SU-DHL-6 (cell line): ENCODE results near the gene SCFD2.

ENCODE experiments used
- H2AFZ ChIP-seq: fragments of 200-600 bp; sonication (generic); 2 replicates; pipeline ENCODE4 v1.6.1; 2014; ENCODE audit warnings: low read depth, mild to moderate bottlenecking, moderate library complexity, mixed read lengths, antibody characterized with exemption, low read length; ENCODE audit not compliant: severe bottlenecking
- H3F3A ChIP-seq: fragments of 200-600 bp; shearing (Covaris generic); 2 replicates; pipeline ENCODE4 v1.6.0; 2016; ENCODE audit warnings: antibody characterized with exemption, mild to moderate bottlenecking; ENCODE audit not compliant: insufficient read depth
- H3K27ac ChIP-seq: fragments of 200-600 bp; sonication (generic); 2 replicates; pipeline ENCODE4 v1.5.1; 2016; ENCODE audit warnings: low read depth, mild to moderate bottlenecking, low read length, moderate library complexity, mixed read lengths
- H3K27me3 ChIP-seq: fragments of 200-600 bp; sonication (generic), shearing (Covaris generic); 2 replicates; pipeline ENCODE4 v1.6.0; 2014; ENCODE audit warnings: mild to moderate bottlenecking, low read length
- H3K36me3 ChIP-seq: fragments of 200-600 bp; sonication (generic); 2 replicates; pipeline ENCODE4 v1.6.1; 2014; ENCODE audit warnings: mild to moderate bottlenecking, low read length, mixed read lengths
- H3K4me2 ChIP-seq: fragments of 300-600, 200-600 bp; shearing (Covaris generic), sonication (generic); 2 replicates; pipeline ENCODE4 v1.6.0; 2014; ENCODE audit warnings: low read length, low read depth, mild to moderate bottlenecking; ENCODE audit not compliant: poor library complexity, severe bottlenecking
- H3K4me3 ChIP-seq: fragments of 200-600 bp; sonication (generic); 2 replicates; pipeline ENCODE4 v1.5.1; 2014; ENCODE audit warnings: antibody characterized with exemption, low read length, mild to moderate bottlenecking, mixed read lengths; ENCODE audit not compliant: insufficient read depth, poor library complexity, severe bottlenecking
- H3K79me2 ChIP-seq: fragments of 200-600 bp; sonication (generic); 2 replicates; pipeline ENCODE4 v1.6.1; 2014; ENCODE audit warnings: mild to moderate bottlenecking, low read length, moderate library complexity; ENCODE audit not compliant: insufficient read depth
- H3K9ac ChIP-seq: fragments of 200-600 bp; sonication (generic); 2 replicates; pipeline ENCODE4 v1.7.0; 2014; ENCODE audit warnings: mild to moderate bottlenecking, low read length
- H3K9me2 ChIP-seq: fragments of 200-600 bp; sonication (generic); replicated peaks from 2 replicates; pipeline ENCODE4 v1.6.1; 2014; ENCODE audit warnings: low read length; ENCODE audit not compliant: insufficient read depth
- H3K9me3 ChIP-seq: fragments of 200-600 bp; sonication (generic); 2 replicates; pipeline ENCODE4 v1.6.1; 2014; ENCODE audit warnings: low read length, mixed read lengths; ENCODE audit not compliant: insufficient read depth
- H4K20me1 ChIP-seq: fragments of 200-600 bp; sonication (generic); 2 replicates; pipeline ENCODE4 v1.6.1; 2014; ENCODE audit warnings: low read depth, mild to moderate bottlenecking, antibody characterized with exemption, low read length, moderate library complexity, mixed read lengths
- CTCF ChIP-seq: fragments of 200-600 bp; sonication (generic); IDR thresholded peaks from one replicate; pipeline ENCODE4 v1.5.1; 2017; ENCODE audit warnings: antibody characterized with exemption, mild to moderate bottlenecking, low read length, moderate library complexity; ENCODE audit not compliant: insufficient read depth, poor library complexity, severe bottlenecking
- EZH2phosphoT487 ChIP-seq: fragments of 200-600 bp; sonication (generic), shearing (Covaris generic); conservative IDR thresholded peaks from 2 replicates; pipeline ENCODE4 v1.6.1; 2018; ENCODE audit warnings: mild to moderate bottlenecking, antibody characterized with exemption, low read length, moderate library complexity, mixed read lengths

Gene SCFD2

GRCh38 chr4:53377319-53378170 is 11.7 kb upstream of the SCFD2 start, which contains the start of gene FIP1L1:
Gene FIP1L1 (plus strand): TSS chr4:53377641. CDS start chr4:53377839, 198 bp downstream.
- Histone ChIP-seq H3K27me3 (no peaks in the 10 kb centered on the region), H3K9me2 (no peaks in the 10 kb centered on the region), H3K36me3 (peaks cover 8% of the 10 kb centered on the region; the same call in 1 of the 2 replicates), H2AFZ (peak within 1 kb of the TSS; percentile 86), H3K9me3 (no peaks in the 10 kb centered on the region), H3K9ac (peak within 1 kb of the TSS; percentile 88), H3F3A (no peaks in the 10 kb centered on the region), H4K20me1 (no peaks in the 10 kb centered on the region), H3K27ac (peak within 1 kb of the TSS; percentile 70), H3K4me3 (peak within 1 kb of the TSS; percentile 92), H3K79me2 (peaks cover 47% of the 10 kb centered on the region), H3K4me2 (peak within 1 kb of the TSS; percentile 93)
- TF ChIP-seq EZH2phosphoT487 (no peak), CTCF (no peak)

- Histone ChIP-seq H2AFZ (peak overlapping the region; percentile 76), H3K4me2 (peak overlapping the region; percentile 93), H3K79me2 (peaks cover 42% of the 10 kb centered on the region), H3K27me3 (no peaks in the 10 kb centered on the region), H3K9me2 (no peaks in the 10 kb centered on the region), H3K4me3 (peak overlapping the region; percentile 49), H3K9ac (peak overlapping the region; percentile 88), H3K27ac (no peak overlapping the region), H3F3A (no peaks in the 10 kb centered on the region), H3K9me3 (no peaks in the 10 kb centered on the region), H4K20me1 (no peaks in the 10 kb centered on the region), H3K36me3 (0 out of 2 replicates have a peak, but pooled peaks cover 8% of the 10 kb centered on the region)
- TF ChIP-seq EZH2phosphoT487 (no peak), CTCF (no peak)
Measured at GRCh38 chr4:53376900-53377299, 11.0 kb upstream of the SCFD2 start.

GRCh38 chr4:53374777-53375258 is 9.0 kb upstream of the SCFD2 start:
- Histone ChIP-seq H3K27ac (no peak overlapping the region), H3K9me3 (no peaks in the 10 kb centered on the region), H2AFZ (no peak overlapping the region), H3K4me3 (no peak overlapping the region), H3K79me2 (peaks cover 24% of the 10 kb centered on the region), H3K27me3 (no peaks in the 10 kb centered on the region), H4K20me1 (no peaks in the 10 kb centered on the region), H3F3A (no peaks in the 10 kb centered on the region), H3K9ac (no peak overlapping the region), H3K4me2 (no peak overlapping the region), H3K9me2 (no peaks in the 10 kb centered on the region), H3K36me3 (0 out of 2 replicates have a peak, but pooled peaks cover 5% of the 10 kb centered on the region)
- no peak for TF ChIP-seq CTCF
- no peak for TF ChIP-seq EZH2phosphoT487
